ENCODE results near the gene OR8D1.

DNA sequence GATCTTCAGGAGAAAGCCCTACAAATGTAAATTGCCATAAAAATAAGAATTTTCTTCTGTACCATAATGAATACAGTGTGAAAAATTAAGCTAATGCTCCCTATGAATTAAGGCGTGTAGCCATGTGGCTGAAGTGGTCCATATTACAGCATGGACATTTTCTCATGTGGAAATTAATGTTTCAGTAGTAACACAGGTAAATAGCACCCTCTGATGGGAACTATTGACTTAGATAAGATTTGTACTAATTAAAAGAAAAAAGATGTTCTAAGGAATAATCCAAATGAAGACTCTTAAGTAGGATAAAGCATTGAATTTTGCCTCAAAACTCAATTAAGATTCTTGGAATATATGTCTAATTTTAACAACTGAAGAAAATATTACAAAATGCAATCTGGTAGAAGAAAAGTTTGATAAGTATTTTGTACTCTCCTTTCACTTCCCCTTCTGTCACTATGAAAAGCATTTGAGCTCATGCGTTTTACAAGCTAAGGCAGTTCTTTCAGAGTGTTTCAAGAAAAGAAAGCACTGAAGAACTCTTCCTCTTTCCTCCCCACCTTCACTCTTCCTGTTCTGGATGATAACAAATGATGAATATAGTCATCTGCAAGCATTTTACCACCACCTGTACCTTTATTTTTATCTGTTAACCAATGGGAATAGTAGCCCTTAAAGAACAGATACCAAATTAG is 16.2 kb upstream of the OR8D1 start:
- TF ChIP-seq POLR2A (IDR thresholded peaks at IDR 0.05): no peak
- TF ChIP-seq POLR2AphosphoS5 (IDR thresholded peaks at IDR 0.05; ENCODE audit: insufficient read depth in 1 of 2, low read depth in 1 of 2): no peak

Data from vagina (tissue), 2 donors.